Small intestine (tissue), 7 donors: ENCODE results near the gene PALLD. TPM values are rescaled to one million over a fixed set of nuclear protein-coding genes. Genes with fewer than 3 reads are reported as not detected.
"Not testable (repeated sequence)": the region's sequence is repeated elsewhere in the genome, so short reads cannot be mapped to it uniquely, and the experiment has no call there.

Source experiments
- DNase-seq, 2 donors: peaks; one replicate each; pipeline versions ENCODE4 v3.0.0 to v3.0.0-alpha.2; 2013
- FAIRE-seq: peaks from 2 replicates; lab custom pipeline; 2012; peaks lifted over from hg19 to GRCh38; lab: Jason Lieb, UNC
- H3K27ac ChIP-seq, 3 donors: one replicate each; pipeline ENCODE4 v1.5.1; 2013; ENCODE audit warnings: low read length in 2 of 3, mild to moderate bottlenecking in 2 of 3, control low read depth in 1 of 3, inconsistent platforms in 1 of 3, low read depth in 1 of 3, moderate library complexity in 1 of 3
- H3K27me3 ChIP-seq, 3 donors: one replicate each; pipeline ENCODE4 v1.6.1; 2013; ENCODE audit warnings: low read length in 3 of 3, inconsistent platforms in 1 of 3; ENCODE audit not compliant: control insufficient read depth in 3 of 3, insufficient read depth in 3 of 3
- H3K36me3 ChIP-seq, 3 donors: one replicate each; pipeline ENCODE4 v1.6.1; 2013; ENCODE audit warnings: low read length in 3 of 3, inconsistent platforms in 1 of 3, low read depth in 1 of 3, mild to moderate bottlenecking in 1 of 3, moderate library complexity in 1 of 3; ENCODE audit not compliant: control insufficient read depth in 3 of 3, insufficient read depth in 2 of 3
- H3K4me1 ChIP-seq, 3 donors: one replicate each; pipeline ENCODE4 v1.6.1; 2013; ENCODE audit warnings: low read length in 2 of 3, inconsistent platforms in 1 of 3, low read depth in 1 of 3, mild to moderate bottlenecking in 1 of 3, moderate library complexity in 1 of 3; ENCODE audit not compliant: control insufficient read depth in 3 of 3, insufficient read depth in 2 of 3
- H3K4me3 ChIP-seq, 3 donors: one replicate each; pipeline ENCODE4 v1.5.1; 2013; ENCODE audit warnings: low read length in 3 of 3, control low read depth in 1 of 3, inconsistent platforms in 1 of 3, low read depth in 1 of 3, mild to moderate bottlenecking in 1 of 3, moderate library complexity in 1 of 3
- H3K9me3 ChIP-seq, 2 donors: one replicate each; pipeline ENCODE4 v1.6.1; 2013; ENCODE audit warnings: low read depth in 1 of 2, low read length in 1 of 2; ENCODE audit not compliant: control insufficient read depth in 2 of 2, insufficient read depth in 1 of 2
- WGBS, 3 donors: extraction: QIAGEN DNeasy Blood & Tissue Kit; methylation state at CpG; one replicate each; pipeline ENCODE4 v1.1.7; 2013; 5-methylcytosine and 5-hydroxymethylcytosine counted together
- polyA plus RNA-seq, 4 donors: library from polyadenylated mRNA; stranded (reverse) in 3 of 4; unstranded in 1 of 4; fragments of 200-250 nt in 3 of 4; fragments of 120-200 nt in 1 of 4; gene quantifications; one replicate each; pipeline versions ENCODE4 v1.2.1 to v1.2.3, GENCODE V29; 2013
- donor health status: healthy with polysubstance abuse.
- donor health status: control.
- donor health status: control.
- donor health status: Bipolar disorder and iron deficiency.
- donor health status: healthy.

The PALLD gene
- polyA plus RNA-seq, 4 donors = 31.3 to 58.9 (median 38.0) TPM

DNA sequence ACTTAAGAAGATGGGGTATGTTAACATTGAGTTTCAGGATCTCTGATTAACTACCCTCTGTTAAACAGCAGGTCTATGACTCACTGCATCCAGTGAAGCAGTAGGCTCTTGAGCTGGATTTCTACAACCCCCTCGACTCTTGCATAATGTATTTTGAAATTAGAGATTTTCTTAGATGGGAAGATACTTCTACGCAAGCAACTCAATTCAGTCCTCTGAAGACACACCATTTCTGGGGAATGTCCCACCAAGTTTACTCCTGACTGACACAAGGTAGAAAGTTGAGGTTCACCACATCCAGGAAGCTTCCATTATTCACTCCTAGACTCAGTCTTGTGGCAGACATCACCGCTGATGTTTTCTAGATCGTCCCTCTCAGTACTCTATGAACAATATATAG, 12.9 kb downstream of the PALLD start:
- Histone ChIP-seq H3K9me3 (no peaks in the 10 kb centered on the region), H3K27me3 (no peaks in the 10 kb centered on the region), H3K36me3 (no peaks in the 10 kb centered on the region), H3K4me3 (no peak overlapping the region), H3K27ac (no peak overlapping the region), H3K4me1 (peaks cover 0 to 15% (median 3%) of the 10 kb centered on the region in 3 donors)
- no peak for FAIRE-seq
- no peak for DNase-seq
- WGBS, 3 donors = 75 to 84% (median 81%) methylated on average over 4 of the region's 4 CpGs

- no peaks in the 10 kb centered on the region for H3K36me3 ChIP-seq
- H3K9me3 ChIP-seq = no peaks in the 10 kb centered on the region
- no peak overlapping the region for H3K27ac ChIP-seq
- H3K27me3 ChIP-seq = no peaks in the 10 kb centered on the region
- peaks cover 0 to 13% (median 3%) of the 10 kb centered on the region in 3 donors for H3K4me1 ChIP-seq
- DNase-seq = no peak
- FAIRE-seq = no peak
- no peak overlapping the region for H3K4me3 ChIP-seq
- 79 to 90% (median 83%) methylated on average over 13 of the region's 13 CpGs for WGBS, 3 donors
These were observed 15.1 kb downstream of the PALLD start for GRCh38 chr4:168511780-168512489.

DNA sequence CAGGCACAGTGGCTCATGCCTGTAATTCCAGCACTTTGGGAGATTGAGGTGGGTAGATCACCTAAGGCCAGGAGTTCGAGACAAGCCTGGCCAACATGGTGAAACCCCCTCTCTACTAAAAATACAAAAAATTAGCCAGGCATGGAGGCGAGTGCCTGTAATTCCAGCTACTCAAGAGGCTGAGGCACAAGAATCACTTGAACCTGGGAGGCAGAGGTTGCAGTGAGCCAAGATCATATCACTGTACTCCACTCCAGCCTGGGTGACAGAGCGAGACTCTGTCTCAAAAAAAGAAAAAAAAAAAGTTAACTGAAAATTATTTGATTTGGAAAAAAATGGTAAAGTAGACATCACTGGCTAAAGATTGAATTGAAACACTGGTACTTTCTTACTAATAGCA, 17.0 kb downstream of the PALLD start:
- not testable (repeated sequence) for H3K27me3 ChIP-seq, H3K9me3 ChIP-seq, H3K4me3 ChIP-seq, H3K27ac ChIP-seq, H3K4me1 ChIP-seq, H3K36me3 ChIP-seq, DNase-seq, FAIRE-seq
- 84 to 93% (median 87%) methylated on average over 3 of the region's 3 CpGs for WGBS, 3 donors

DNA sequence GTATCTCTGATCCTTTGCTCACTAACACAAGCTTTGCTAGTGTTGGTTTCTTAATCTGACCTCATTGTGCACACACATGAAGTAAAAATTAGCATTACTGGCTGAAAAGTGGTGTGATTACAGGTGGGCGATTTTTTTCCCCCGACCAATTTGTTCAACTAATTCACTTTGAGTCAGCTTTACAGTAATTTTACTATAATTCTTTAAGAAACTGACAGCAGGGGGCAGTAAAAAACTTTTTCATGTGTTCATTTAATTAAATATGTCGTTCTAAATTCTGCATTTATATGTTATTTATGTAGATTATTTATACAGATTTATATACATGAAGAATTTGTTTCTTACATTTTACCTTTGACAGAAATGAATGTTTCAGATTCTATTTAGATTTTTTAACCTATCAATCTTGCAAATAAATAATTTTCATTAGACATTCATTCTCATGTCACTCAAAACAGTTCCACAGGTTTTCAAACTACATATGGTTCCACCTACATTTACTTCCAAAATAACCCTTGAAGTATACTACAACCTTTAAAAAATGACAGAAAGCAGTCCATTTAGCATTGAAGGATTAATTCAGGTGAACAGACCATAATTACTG, 17.5 kb downstream of the PALLD start:
- peak; percentile 67 for FAIRE-seq
- DNase-seq = peak; percentile 42 to 44
- no peaks in the 10 kb centered on the region for H3K27me3 ChIP-seq

GRCh38 chr4:168515222-168516011, 18.6 kb downstream of the PALLD start:
- WGBS, 3 donors = 72 to 86% (median 76%) methylated on average over 5 of the region's 5 CpGs
- Histone ChIP-seq H3K36me3 (no peaks in the 10 kb centered on the region), H3K4me3 (no peak overlapping the region), H3K27me3 (no peaks in the 10 kb centered on the region), H3K27ac (no peak overlapping the region), H3K4me1 (no peaks in the 10 kb centered on the region), H3K9me3 (no peaks in the 10 kb centered on the region)
- DNase-seq (no peak), FAIRE-seq (no peak)

More for the DNA sequence above, 17.5 kb downstream of the PALLD start:
- Histone ChIP-seq H3K4me3 (no peak overlapping the region), H3K4me1 (peaks cover 0 to 5% (median 3%) of the 10 kb centered on the region in 3 donors), H3K9me3 (no peaks in the 10 kb centered on the region), H3K27ac (no peak overlapping the region), H3K36me3 (no peaks in the 10 kb centered on the region)
- WGBS, 3 donors = 4 to 19% (median 6%) methylated on average over 3 of the region's 3 CpGs

DNA sequence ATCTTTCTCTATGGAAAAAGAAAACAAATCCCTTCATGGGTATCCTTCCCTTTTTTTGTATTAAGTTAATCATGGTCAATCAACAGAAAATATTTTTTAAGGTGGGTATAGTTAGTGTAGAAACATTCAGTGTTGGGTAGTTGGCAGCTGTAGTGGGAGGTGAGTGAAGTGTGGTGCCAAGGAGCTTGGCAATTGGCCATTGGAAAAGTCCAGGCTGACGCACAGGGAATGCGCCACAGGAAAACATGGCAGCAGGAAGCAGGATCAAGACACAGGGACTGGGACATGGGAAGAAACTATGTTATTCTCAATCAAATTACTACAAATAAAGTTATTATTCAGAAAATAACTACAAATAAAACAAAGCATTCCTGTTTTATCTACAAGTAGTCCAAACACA, 20.0 kb downstream of the PALLD start:
- H3K4me1 ChIP-seq = no peaks in the 10 kb centered on the region
- no peaks in the 10 kb centered on the region for H3K9me3 ChIP-seq
- H3K36me3 ChIP-seq = no peaks in the 10 kb centered on the region
- FAIRE-seq (no peak), DNase-seq (no peak)
- no peak overlapping the region for H3K4me3 ChIP-seq
- H3K27ac ChIP-seq = no peak overlapping the region
- 72 to 79% (median 77%) methylated on average over 2 of the region's 2 CpGs for WGBS, 3 donors
- no peaks in the 10 kb centered on the region for H3K27me3 ChIP-seq

GRCh38 chr4:168519576-168519975, 22.7 kb downstream of the PALLD start:
- H3K27ac ChIP-seq = no peak overlapping the region
- FAIRE-seq (no peak), DNase-seq (no peak)
- no peaks in the 10 kb centered on the region for H3K36me3 ChIP-seq
- no peaks in the 10 kb centered on the region for H3K9me3 ChIP-seq
- WGBS, 3 donors = 97 to 100% (median 98%) methylated on average over 1 of the region's 1 CpG
- H3K4me1 ChIP-seq = no peaks in the 10 kb centered on the region
- H3K4me3 ChIP-seq = no peak overlapping the region
- no peaks in the 10 kb centered on the region for H3K27me3 ChIP-seq

DNA sequence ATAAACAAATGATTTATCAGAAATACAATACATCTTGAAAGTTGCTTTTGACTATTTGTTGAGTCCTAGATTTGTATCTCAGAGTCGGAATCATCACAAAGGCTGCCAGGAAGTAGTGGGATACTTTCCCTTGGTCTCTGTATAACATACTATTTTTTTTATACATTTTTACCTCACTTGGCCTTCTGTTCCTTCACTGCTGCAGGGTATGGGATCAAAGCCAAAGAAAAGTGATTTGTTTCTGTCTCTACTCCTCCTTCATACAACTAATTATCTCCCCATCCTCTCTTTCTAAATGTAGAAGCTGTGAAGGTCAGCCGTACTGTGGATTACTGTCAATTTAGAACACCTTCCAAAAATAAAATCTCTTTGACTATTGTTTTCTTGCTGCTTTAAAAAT, 24.9 kb downstream of the PALLD start:
- H3K4me1 ChIP-seq = no peaks in the 10 kb centered on the region
- FAIRE-seq = no peak
- no peak overlapping the region for H3K27ac ChIP-seq
- no peak overlapping the region for H3K4me3 ChIP-seq
- no peaks in the 10 kb centered on the region for H3K9me3 ChIP-seq
- no peak for DNase-seq
- no peaks in the 10 kb centered on the region for H3K27me3 ChIP-seq
- H3K36me3 ChIP-seq = no peaks in the 10 kb centered on the region
- WGBS, 3 donors = 65 to 78% (median 75%) methylated on average over 2 of the region's 2 CpGs
